GM18909 (cell line): ENCODE measurements around the gene PHOX2B.
"Not testable (repeated sequence)": the region's sequence is repeated elsewhere in the genome, so short reads cannot be mapped to it uniquely, and the experiment has no call there.

ENCODE experiments used
- ATAC-seq: cut with Tn5 transposase; IDR thresholded peaks from one replicate; pipeline ENCODE4 v1.9.1; 2021; ENCODE audit warnings: mild to moderate bottlenecking; ENCODE audit not compliant: unreplicated experiment, poor library complexity

PHOX2B gene

DNA sequence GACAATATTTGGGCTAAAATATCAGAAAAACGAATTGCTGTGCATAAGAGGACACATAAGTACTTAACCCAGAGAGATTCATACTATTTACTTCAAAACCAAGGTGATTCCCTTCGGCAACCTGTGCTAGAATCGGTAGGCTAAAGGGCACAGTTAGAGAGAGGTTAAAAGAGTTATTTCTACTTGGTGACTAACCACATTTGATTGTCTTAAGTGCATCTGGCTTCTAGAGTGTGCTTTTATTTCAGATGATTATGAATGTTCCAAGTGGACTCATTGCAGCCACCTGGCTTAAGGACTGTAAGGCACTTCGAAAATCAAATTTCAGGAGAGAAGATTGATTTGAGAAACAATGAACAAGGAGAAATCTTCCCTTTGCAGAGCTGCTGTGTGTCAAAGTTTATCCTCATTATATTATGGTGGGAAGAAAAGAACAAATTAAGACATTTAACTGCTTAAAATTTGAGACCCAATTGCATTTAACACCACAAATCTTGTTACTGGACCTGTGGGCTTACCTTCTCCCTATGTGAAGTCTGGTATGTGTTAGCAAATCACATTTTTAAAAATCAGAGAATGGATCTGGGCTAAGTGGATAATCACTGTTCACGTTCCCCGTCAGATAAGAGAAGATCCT, 34.0 kb downstream of the PHOX2B start:
- no peak for ATAC-seq

DNA sequence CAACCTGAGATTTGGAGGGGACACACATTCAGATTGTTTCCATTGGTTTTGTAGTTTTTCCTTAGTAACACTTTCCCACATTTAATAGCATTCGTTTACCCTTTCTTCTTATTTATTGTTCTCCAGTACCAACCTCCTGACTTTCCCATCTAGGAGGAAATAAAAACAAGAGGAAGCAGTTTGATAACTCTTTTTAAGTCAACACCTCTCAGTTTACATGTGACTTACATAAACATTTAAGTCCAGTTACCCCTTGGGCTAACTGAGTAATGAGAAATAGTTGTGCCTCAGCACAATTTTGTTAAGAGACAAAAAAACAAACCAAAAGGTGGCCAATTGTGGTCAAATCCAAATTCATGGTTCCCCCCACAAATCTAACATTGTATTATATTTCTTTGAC, 34.8 kb downstream of the PHOX2B start:
- ATAC-seq: no peak

DNA sequence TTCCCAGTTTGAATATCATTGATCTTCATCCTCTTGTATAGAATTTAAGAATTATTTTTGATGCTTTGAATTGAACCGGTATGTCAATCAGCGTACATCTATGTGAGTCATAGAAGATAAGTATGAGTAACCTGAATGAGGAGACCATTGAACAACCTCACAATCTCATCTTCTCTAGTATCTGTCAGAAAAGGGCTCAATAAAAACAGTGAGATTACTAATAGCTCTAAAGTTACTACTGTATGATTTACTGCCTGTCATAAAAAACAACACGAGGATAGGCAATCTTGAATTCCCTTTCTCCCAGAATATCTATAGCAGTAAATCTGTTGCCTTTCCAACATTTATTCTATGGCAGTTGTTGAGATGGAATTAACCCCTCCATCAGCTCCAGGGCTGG, 36.1 kb downstream of the PHOX2B start:
- no peak for ATAC-seq

DNA sequence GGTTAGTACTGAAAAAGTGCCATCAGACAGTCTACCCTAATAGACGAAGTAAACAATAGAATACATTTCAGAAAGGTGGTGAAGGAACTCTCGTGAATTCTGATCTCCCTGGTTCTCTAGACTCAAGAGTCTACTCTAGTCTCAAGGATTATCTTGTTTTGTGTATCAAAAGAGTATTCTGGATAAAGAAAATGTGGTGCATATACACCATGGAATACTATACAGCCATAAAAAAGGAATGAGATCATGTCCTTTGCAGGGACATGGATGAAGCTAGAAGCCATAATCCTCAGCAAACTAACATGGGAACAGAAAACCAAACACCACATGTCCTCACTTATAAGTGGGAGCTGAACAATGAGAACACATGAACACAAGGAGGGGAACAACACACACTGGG, 36.9 kb downstream of the PHOX2B start:
- ATAC-seq: not testable (repeated sequence)

DNA sequence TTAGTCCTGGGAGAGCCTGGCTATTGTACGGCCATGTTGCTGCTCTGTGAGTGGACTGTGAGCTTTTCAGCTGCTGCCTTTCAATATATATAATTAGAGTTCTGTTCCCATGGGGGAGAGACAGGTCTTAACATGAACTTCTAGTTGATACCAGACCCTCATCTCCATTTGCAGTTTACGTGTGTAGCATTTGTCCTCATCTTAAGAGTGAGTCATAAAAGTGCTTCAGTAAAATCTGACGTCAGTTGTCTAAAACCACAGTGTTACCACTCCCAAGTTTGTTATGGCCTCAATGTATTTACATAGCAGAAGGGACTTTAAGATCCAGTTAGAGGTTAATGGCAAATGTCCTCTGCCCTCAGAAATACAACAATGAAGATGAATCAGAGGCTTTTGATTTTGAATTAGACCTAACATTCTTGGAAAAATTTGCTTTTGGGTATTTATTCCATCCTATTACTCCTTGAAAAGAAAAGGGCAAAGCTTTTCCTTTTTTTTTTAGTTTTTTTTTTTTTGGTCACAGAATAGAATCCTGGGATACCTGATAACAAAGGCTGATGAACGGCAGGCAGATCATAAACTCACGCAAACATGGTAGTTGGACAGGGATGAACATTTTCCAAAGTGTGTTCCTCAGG, 38.6 kb downstream of the PHOX2B start:
- no peak for ATAC-seq

DNA sequence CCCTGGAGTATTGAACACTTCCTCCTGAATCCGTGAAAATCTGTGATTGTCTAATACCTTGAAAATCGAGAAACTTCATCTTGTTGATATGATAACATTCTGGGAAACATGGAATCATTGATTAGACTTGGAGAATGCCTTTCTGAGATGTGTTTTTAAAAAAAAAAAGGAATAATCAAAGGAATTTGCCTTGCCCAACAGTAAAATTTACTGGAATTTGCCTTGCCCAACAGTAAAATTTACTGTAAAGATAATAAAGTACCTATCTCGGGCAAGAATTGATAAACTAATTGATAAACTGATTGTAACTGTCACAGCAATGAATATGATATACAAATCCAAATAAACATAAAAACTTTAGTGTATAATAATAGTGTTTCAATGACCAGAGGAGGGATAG, 44.7 kb downstream of the PHOX2B start:
- no peak for ATAC-seq

DNA sequence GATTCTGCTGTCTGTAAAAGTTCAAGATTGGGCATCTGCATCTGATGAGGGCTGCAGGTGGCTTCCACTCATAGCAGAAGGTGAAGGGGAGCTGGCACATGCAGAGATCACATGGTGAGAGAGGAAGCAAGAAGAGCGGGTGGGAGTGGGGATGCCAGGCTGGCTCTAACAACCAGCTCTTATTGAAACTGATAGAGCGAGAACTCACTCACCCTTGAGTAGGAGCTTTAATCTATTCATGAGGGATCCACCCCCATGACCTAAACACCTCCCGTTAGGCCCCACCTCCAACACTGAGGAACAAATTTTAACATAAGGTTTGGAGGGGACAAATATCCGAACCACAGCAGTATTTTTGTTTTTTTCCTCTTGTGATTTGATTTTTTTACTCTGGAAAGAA, 45.8 kb downstream of the PHOX2B start:
- ATAC-seq: no peak

DNA sequence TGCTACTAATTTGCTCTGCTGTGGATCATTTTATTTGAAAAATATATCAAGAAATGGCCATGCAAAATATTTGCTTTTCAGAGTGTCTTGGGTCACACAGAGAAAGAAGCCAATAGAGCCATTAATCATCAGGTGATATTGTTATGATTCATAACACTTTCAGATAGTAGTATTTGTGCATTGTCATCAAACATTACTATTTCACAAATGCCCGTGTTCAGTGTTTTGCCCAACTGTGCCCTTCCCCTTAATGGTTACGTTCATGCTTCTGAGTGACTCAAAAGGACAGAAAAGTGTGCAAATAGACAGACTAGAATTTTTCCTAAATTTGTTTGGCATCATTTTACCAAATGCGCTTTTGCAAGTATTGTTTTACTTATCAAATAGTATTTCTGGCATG, 46.5 kb downstream of the PHOX2B start:
- no peak for ATAC-seq

DNA sequence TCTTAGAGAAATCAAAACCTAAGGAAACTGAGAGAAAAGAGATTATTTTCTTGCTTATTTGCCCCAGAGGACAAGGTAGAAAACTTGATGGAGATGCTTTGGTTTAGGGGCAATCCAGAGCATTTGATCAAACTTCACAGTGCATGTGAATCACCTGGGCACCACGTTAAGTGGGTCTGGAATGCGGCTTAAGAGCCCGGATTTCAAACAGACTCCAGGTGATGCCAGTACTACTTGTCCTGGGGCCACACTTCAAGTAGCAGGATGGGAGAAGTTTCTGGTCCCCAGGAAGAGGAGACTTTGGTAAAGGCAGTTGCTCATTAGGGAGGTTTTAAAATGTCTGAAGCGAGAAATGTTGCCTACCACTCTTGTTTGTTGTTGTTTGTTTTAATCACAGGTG, 51.8 kb downstream of the PHOX2B start:
- ATAC-seq: no peak

DNA sequence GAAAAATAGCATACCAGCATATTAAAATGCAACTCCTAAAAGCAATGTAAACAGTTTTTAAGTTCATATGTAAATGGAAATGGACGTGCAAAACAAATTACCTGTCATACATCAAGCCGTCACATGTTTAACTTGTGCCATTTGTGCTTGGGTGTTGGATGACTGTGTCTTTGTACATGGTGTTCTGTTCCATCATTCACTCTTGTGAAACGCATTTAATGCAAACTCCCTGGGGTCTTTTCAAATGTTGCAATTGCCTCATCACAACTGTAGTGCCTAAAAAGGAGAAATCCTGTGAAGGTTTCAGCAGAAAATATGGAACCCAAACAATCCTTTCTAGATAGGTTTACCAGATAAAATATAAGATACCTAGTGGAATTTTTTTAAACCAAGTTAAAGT, 52.4 kb downstream of the PHOX2B start:
- no peak for ATAC-seq
